SK-N-SH (cell line): ENCODE data around the gene KRTAP5-2.

Source experiments
- CTCF ChIP-seq: fragments of 200-600 bp; sonication (generic); IDR thresholded peaks from 2 replicates; pipeline ENCODE4 v1.6.1; 2017; ENCODE audit warnings: antibody characterized with exemption, mild to moderate bottlenecking, moderate library complexity
- ELF1 ChIP-seq: IDR thresholded peaks from 2 replicates; pipeline ENCODE4 v1.4.0; 2012
- EP300 ChIP-seq, 2 experiments: IDR thresholded peaks; 2 replicates each; pipeline versions ENCODE4 v1.4.0 to v1.6.1; 2012; ENCODE audit warnings: borderline replicate concordance in 1 of 2, low read depth in 1 of 2, low read length in 1 of 2
- FOSL2 ChIP-seq: IDR thresholded peaks from 2 replicates; pipeline ENCODE4 v1.4.0; 2012; ENCODE audit warnings: low read depth, mild to moderate bottlenecking, moderate library complexity, borderline replicate concordance
- FOXM1 ChIP-seq: IDR thresholded peaks from 2 replicates; pipeline ENCODE4 v1.4.0; 2012; ENCODE audit warnings: low read depth, mild to moderate bottlenecking
- GATA2 ChIP-seq: sonication (generic); formaldehyde crosslinking; IDR thresholded peaks from 2 replicates; pipeline ENCODE4 v1.5.0; 2020; ENCODE audit warnings: mild to moderate bottlenecking, missing genetic modification reagents
- MEF2A ChIP-seq: IDR thresholded peaks from 2 replicates; pipeline ENCODE4 v1.4.0; 2012; ENCODE audit warnings: low read depth, borderline replicate concordance
- POLR2AphosphoS5 ChIP-seq: IDR thresholded peaks from 2 replicates; pipeline ENCODE4 v1.6.1; 2012; ENCODE audit warnings: low read depth, low read length
- RAD21 ChIP-seq: IDR thresholded peaks from 2 replicates; pipeline ENCODE4 v1.6.1; 2012; ENCODE audit warnings: mild to moderate bottlenecking, low read length
- REST ChIP-seq: IDR thresholded peaks from 2 replicates; pipeline ENCODE4 v1.6.1; 2012; ENCODE audit warnings: mild to moderate bottlenecking, low read depth, low read length, moderate library complexity
- RFX5 ChIP-seq: IDR thresholded peaks from 2 replicates; pipeline ENCODE4 v1.6.1; 2012; ENCODE audit warnings: mild to moderate bottlenecking, improper control_type of control experiment, low read length

- TF ChIP-seq CTCF: no peak
- TF ChIP-seq FOSL2: no peak
- no peak for TF ChIP-seq EP300 (IDR thresholded peaks at IDR 0.05; ENCODE audit: borderline replicate concordance in 1 of 2, low read depth in 1 of 2, low read length in 1 of 2)
- no peak for TF ChIP-seq RFX5
- no peak for TF ChIP-seq FOXM1
- TF ChIP-seq POLR2AphosphoS5: no peak
- no peak for TF ChIP-seq MEF2A
- TF ChIP-seq GATA2 (CRISPR knock-in tag): no peak
- TF ChIP-seq ELF1: no peak
- TF ChIP-seq REST: no peak
- TF ChIP-seq RAD21: no peak
These were observed 45.1 kb upstream of the KRTAP5-2 start for GRCh38 chr11:1643146-1643690.
